Erythroblast (primary cell): ENCODE results near the gene IL12RB2.

Experiments used
- GATA1 ChIP-seq: IDR thresholded peaks from 2 replicates; pipeline ENCODE4 v1.6.1; 2011; ENCODE audit warnings: low read depth, mild to moderate bottlenecking, control low read depth, low read length, moderate library complexity
- POLR2A ChIP-seq: IDR thresholded peaks from 2 replicates; pipeline ENCODE4 v1.6.1; 2011; ENCODE audit warnings: mild to moderate bottlenecking, low read length

DNA sequence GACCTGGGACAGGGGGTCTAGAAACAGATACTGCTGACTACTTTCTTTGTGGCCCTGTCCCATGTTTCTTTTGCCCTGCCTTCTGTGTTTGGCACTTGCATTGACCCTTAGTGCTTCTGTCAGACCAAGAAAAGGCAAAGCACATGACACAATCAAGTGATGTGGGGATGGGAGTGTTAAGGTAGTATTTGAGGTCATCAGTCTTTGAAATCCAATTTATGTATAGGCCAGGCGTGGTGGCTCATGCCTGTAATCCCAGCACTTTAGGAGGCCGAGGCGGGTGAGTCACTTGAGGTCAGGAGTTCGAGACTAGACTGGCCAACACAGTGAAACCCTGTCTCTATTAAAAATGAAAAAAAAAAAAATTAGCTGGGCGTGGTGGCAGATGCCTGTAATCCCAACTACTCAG lies 96.5 kb downstream of the IL12RB2 start:
- TF ChIP-seq POLR2A, result no peak
- TF ChIP-seq GATA1, result no peak
